ENCODE data around the gene PHLPP2. TPM values are rescaled to one million over a fixed set of nuclear protein-coding genes. Genes with fewer than 3 reads are reported as not detected.

The PHLPP2 gene
- polyA plus RNA-seq, 3 donors, result 0.57 to 2.5 (median 1.4) TPM

DNA sequence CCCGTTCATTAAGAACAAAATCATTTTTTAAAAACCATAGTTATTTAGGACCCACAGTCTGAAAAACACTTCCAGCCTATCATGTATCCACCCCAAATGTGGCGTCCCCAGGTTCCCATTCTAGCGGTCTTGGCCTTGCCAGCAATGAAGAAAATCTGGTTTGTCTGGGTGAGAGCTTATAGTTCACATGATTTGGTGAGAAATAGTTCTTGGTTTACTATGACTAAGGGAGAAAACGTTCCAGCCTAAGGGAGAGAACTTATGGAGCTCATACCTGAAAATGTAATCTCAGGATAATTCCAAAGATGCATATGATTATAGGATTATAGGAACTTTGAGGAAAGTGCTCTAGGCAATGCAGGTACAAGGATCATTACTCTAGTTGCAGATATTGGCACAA is 93.7 kb downstream of the PHLPP2 start:
- H3K4me3 Mint-ChIP-seq, result no peak overlapping the region

DNA sequence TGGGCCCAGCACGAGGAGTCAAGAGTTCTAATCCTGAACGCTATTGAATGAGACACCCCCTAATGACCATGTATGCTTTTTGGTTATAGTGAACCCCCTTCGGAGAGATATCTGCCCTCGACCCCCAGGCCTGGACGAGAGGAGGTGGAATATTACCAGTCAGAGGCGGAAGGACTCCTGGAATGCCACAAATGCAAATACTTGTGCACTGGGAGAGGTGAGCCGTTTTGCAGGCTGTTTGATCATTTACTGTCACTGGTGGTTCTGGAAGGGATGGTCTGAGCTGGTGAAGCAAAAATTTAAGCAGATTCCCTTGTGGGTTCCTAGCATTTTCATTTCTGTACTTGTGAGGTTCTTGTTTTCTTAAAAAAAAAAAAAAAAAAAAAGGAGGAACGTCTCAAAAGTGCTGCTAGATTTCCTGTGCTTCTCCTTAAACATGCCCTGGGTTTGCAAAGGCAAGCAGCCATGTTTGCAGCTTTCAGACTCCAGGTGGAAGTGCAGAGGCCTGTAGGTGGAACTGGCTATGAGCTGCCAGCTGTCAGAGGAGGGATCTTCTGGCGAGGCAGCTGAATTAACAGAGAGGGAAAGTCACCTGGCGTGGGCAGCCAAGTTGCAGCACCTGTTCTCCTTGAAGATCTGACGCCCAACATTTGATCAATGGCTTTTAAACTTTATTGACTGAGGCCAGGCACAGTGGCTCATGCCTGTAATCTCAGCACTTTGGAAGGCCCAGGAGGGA is 95.1 kb downstream of the PHLPP2 start:
- H3K9ac ChIP-seq (ENCODE audit: insufficient read depth, low read length, poor library complexity, severe bottlenecking), result no peak overlapping the region
- peaks cover 35 to 44% of the 10 kb centered on the region in 2 donors for H3K27me3 ChIP-seq (ENCODE audit: control insufficient read depth in 2 of 2, insufficient read depth in 2 of 2, low read length in 2 of 2)
- peaks cover 0 to 8% of the 10 kb centered on the region in 2 donors for H3K4me1 ChIP-seq (ENCODE audit: control insufficient read depth in 1 of 2, insufficient read depth in 2 of 2, low read length in 2 of 2)
- Mint-ChIP-seq H3K4me1 (no peaks in the 10 kb centered on the region), H3K36me3 (no peaks in the 10 kb centered on the region), H3K9me3 (peaks cover 0 to 4% (median 2%) of the 10 kb centered on the region in 7 donors), H3K27ac (peak overlapping the region in 1 of 7 donors; percentile 41), H3K4me3 (no peak overlapping the region), H3K27me3 (ENCODE audit: low read depth in 3 of 3) (peaks cover 37 to 48% (median 41%) of the 10 kb centered on the region in 3 donors)
- intact Hi-C loops (cut with micrococcal nuclease), result no loop called here
- no peak overlapping the region for H3K4me3 ChIP-seq (replicated peaks in 1 of 3; ENCODE audit: low read depth in 2 of 3, low read length in 3 of 3)
- no peak for DNase-seq
- TF ChIP-seq, protein P1, sequence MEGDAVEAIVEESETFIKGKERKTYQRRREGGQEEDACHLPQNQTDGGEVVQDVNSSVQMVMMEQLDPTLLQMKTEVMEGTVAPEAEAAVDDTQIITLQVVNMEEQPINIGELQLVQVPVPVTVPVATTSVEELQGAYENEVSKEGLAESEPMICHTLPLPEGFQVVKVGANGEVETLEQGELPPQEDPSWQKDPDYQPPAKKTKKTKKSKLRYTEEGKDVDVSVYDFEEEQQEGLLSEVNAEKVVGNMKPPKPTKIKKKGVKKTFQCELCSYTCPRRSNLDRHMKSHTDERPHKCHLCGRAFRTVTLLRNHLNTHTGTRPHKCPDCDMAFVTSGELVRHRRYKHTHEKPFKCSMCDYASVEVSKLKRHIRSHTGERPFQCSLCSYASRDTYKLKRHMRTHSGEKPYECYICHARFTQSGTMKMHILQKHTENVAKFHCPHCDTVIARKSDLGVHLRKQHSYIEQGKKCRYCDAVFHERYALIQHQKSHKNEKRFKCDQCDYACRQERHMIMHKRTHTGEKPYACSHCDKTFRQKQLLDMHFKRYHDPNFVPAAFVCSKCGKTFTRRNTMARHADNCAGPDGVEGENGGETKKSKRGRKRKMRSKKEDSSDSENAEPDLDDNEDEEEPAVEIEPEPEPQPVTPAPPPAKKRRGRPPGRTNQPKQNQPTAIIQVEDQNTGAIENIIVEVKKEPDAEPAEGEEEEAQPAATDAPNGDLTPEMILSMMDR (IDR thresholded peaks at IDR 0.05), result no peak
- H3K79me2 ChIP-seq (ENCODE audit: insufficient read depth, low read length), result no peaks in the 10 kb centered on the region
- H3K36me3 ChIP-seq (replicated peaks in 1 of 2; ENCODE audit: control insufficient read depth in 1 of 2, insufficient read depth in 2 of 2, low read length in 2 of 2), result no peaks in the 10 kb centered on the region
- H2AFZ ChIP-seq (ENCODE audit: insufficient read depth, low read depth, low read length, poor library complexity, severe bottlenecking), result no peak overlapping the region
- WGBS (ENCODE audit: insufficient coverage), result 89% methylated on average over 10 of the region's 11 CpGs
- H3K4me2 ChIP-seq (replicated peaks; ENCODE audit: extremely low read depth, low read length, poor library complexity, severe bottlenecking), result no peak overlapping the region
- no peaks in the 10 kb centered on the region for H4K20me1 ChIP-seq (ENCODE audit: insufficient read depth, low read length)
- H3K27ac ChIP-seq (ENCODE audit: low read depth in 1 of 2, low read length in 2 of 2), result no peak overlapping the region
- no peaks in the 10 kb centered on the region for H3K9me3 ChIP-seq (replicated peaks in 1 of 2; ENCODE audit: control insufficient read depth in 1 of 2, insufficient read depth in 1 of 2, low read length in 2 of 2)

More for the DNA sequence above, 93.7 kb downstream of the PHLPP2 start:
- Mint-ChIP-seq H3K36me3 (no peaks in the 10 kb centered on the region), H3K9me3 (peaks cover 0 to 4% (median 0%) of the 10 kb centered on the region in 7 donors), H3K4me1 (no peaks in the 10 kb centered on the region), H3K27me3 (ENCODE audit: low read depth in 3 of 3) (peaks cover 34 to 43% (median 37%) of the 10 kb centered on the region in 3 donors), H3K27ac (no peak overlapping the region)
- no peak for DNase-seq
- no peak overlapping the region for H3K9ac ChIP-seq (ENCODE audit: insufficient read depth, low read length, poor library complexity, severe bottlenecking)
- H4K20me1 ChIP-seq (ENCODE audit: insufficient read depth, low read length), result no peaks in the 10 kb centered on the region
- peaks cover 0 to 8% of the 10 kb centered on the region in 2 donors for H3K4me1 ChIP-seq (ENCODE audit: control insufficient read depth in 1 of 2, insufficient read depth in 2 of 2, low read length in 2 of 2)
- H3K4me2 ChIP-seq (replicated peaks; ENCODE audit: extremely low read depth, low read length, poor library complexity, severe bottlenecking), result no peak overlapping the region
- H3K79me2 ChIP-seq (ENCODE audit: insufficient read depth, low read length), result no peaks in the 10 kb centered on the region
- H3K36me3 ChIP-seq (replicated peaks in 1 of 2; ENCODE audit: control insufficient read depth in 1 of 2, insufficient read depth in 2 of 2, low read length in 2 of 2), result no peaks in the 10 kb centered on the region
- no peak overlapping the region for H3K27ac ChIP-seq (ENCODE audit: low read depth in 1 of 2, low read length in 2 of 2)
- TF ChIP-seq, protein P1 (IDR thresholded peaks at IDR 0.05), result no peak
- no peak overlapping the region for H2AFZ ChIP-seq (ENCODE audit: insufficient read depth, low read depth, low read length, poor library complexity, severe bottlenecking)
- peaks cover 24 to 31% of the 10 kb centered on the region in 2 donors for H3K27me3 ChIP-seq (ENCODE audit: control insufficient read depth in 2 of 2, insufficient read depth in 2 of 2, low read length in 2 of 2)
- no peaks in the 10 kb centered on the region for H3K9me3 ChIP-seq (replicated peaks in 1 of 2; ENCODE audit: control insufficient read depth in 1 of 2, insufficient read depth in 1 of 2, low read length in 2 of 2)
- WGBS (ENCODE audit: insufficient coverage), result 86% methylated on average over 1 of the region's 4 CpGs
- H3K4me3 ChIP-seq (replicated peaks in 1 of 3; ENCODE audit: low read depth in 2 of 3, low read length in 3 of 3), result no peak overlapping the region
- intact Hi-C loops (cut with micrococcal nuclease), result no loop called here
